Measurements from ENCODE around the gene ST6GALNAC3. TPM values are rescaled to one million over a fixed set of nuclear protein-coding genes. Genes with fewer than 3 reads are reported as not detected.

ST6GALNAC3 gene
- total RNA-seq, 1 experiment from 2014 or later, result 0.82 TPM

DNA sequence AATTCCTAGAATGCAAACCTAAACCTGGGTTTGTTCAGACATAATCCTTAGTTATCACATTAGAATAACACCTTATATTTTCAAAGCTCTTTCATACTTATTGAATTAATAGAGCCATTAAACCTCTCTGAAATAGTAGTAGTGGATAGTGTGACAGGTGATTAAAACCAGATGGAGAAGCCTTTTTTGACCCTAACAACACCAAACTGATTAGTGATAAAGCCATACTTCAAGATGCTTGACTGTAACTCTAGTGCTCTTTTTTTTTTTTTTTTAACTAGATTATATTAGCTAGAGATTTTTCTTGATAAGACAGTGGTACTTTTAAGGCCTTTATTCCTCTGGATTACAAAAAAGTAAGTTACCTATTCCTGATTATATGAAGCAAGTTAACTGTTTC is 190.1 kb downstream of the ST6GALNAC3 start:
- no peak for DNase-seq (ENCODE audit: unreplicated experiment)
- ChIA-PET POLR2A (no interaction called here), CTCF (interaction anchor here (1.1 kb wide), 1 partner anchor 1268 kb away, joined by 4 read pairs; no protein-coding TSS in a partner anchor)
- intact Hi-C loops (cut with micrococcal nuclease), result no loop called here
- Mint-ChIP-seq H3K27ac (ENCODE audit: low read depth, unreplicated experiment) (no peak overlapping the region), H3K27me3 (ENCODE audit: insufficient read depth, unreplicated experiment) (no peaks in the 10 kb centered on the region), H3K4me1 (ENCODE audit: insufficient read depth, unreplicated experiment) (peaks cover 8% of the 10 kb centered on the region), H3K36me3 (ENCODE audit: insufficient read depth, unreplicated experiment) (no peaks in the 10 kb centered on the region), H3K9me3 (ENCODE audit: unreplicated experiment) (no peaks in the 10 kb centered on the region), H3K4me3 (ENCODE audit: unreplicated experiment) (no peak overlapping the region)
- TF ChIP-seq, protein P1, sequence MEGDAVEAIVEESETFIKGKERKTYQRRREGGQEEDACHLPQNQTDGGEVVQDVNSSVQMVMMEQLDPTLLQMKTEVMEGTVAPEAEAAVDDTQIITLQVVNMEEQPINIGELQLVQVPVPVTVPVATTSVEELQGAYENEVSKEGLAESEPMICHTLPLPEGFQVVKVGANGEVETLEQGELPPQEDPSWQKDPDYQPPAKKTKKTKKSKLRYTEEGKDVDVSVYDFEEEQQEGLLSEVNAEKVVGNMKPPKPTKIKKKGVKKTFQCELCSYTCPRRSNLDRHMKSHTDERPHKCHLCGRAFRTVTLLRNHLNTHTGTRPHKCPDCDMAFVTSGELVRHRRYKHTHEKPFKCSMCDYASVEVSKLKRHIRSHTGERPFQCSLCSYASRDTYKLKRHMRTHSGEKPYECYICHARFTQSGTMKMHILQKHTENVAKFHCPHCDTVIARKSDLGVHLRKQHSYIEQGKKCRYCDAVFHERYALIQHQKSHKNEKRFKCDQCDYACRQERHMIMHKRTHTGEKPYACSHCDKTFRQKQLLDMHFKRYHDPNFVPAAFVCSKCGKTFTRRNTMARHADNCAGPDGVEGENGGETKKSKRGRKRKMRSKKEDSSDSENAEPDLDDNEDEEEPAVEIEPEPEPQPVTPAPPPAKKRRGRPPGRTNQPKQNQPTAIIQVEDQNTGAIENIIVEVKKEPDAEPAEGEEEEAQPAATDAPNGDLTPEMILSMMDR (IDR thresholded peaks at IDR 0.05; ENCODE audit: unreplicated experiment), result no peak
- BruUV-seq (replicated peaks), result no TSS peak

GRCh38 chr1:76266762-76267161 is 192.2 kb downstream of the ST6GALNAC3 start:
- no peaks in the 10 kb centered on the region for H3K36me3 Mint-ChIP-seq (ENCODE audit: insufficient read depth, unreplicated experiment)
- no TSS peak for BruUV-seq (replicated peaks)
- no peaks in the 10 kb centered on the region for H3K27me3 Mint-ChIP-seq (ENCODE audit: insufficient read depth, unreplicated experiment)
- DNase-seq (ENCODE audit: unreplicated experiment), result no peak
- H3K27ac Mint-ChIP-seq (ENCODE audit: low read depth, unreplicated experiment), result no peak overlapping the region
- no peaks in the 10 kb centered on the region for H3K9me3 Mint-ChIP-seq (ENCODE audit: unreplicated experiment)
- H3K4me3 Mint-ChIP-seq (ENCODE audit: unreplicated experiment), result no peak overlapping the region
- POLR2A ChIA-PET, result no interaction called here
- CTCF ChIA-PET, result interaction anchor here (1.6 kb wide), 1 partner anchor 112 kb away, joined by 4 read pairs; no protein-coding TSS in a partner anchor
- intact Hi-C loops (cut with micrococcal nuclease), result no loop called here
- TF ChIP-seq, protein P1 (IDR thresholded peaks at IDR 0.05; ENCODE audit: unreplicated experiment), result no peak
- peaks cover 8% of the 10 kb centered on the region for H3K4me1 Mint-ChIP-seq (ENCODE audit: insufficient read depth, unreplicated experiment)

DNA sequence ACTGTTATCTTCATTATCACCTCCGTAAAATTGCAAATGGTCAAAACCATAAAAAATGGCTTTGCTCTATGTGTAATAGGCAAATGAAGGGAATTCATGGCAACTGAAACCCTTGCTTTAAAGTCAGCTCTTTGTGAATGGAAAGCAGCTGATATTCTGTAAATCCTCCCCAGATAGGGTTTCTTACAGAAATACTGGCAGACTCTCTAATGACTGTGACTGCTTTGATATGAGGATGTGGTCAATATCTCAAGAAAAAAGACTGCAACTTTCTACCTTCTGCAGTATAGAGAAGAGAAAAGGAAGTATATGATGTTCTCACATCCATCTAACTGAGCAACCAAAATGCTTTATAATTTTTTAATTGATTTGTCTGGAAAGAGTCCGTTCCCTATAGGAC is 193.1 kb downstream of the ST6GALNAC3 start:
- Mint-ChIP-seq H3K36me3 (ENCODE audit: insufficient read depth, unreplicated experiment) (no peaks in the 10 kb centered on the region), H3K9me3 (ENCODE audit: unreplicated experiment) (no peaks in the 10 kb centered on the region), H3K4me1 (ENCODE audit: insufficient read depth, unreplicated experiment) (peaks cover 8% of the 10 kb centered on the region), H3K27ac (ENCODE audit: low read depth, unreplicated experiment) (no peak overlapping the region), H3K27me3 (ENCODE audit: insufficient read depth, unreplicated experiment) (no peaks in the 10 kb centered on the region), H3K4me3 (ENCODE audit: unreplicated experiment) (no peak overlapping the region)
- ChIA-PET CTCF (interaction anchor here (0.6 to 1.6 kb wide), 2 partner anchors 113 to 114 kb away, joined by 3 to 4 read pairs; no protein-coding TSS in a partner anchor), POLR2A (interaction anchor here (0.6 kb wide), 1 partner anchor 563 kb away, joined by 3 read pairs; no protein-coding TSS in a partner anchor)
- no TSS peak for BruUV-seq (replicated peaks)
- TF ChIP-seq, protein P1 (IDR thresholded peaks at IDR 0.05; ENCODE audit: unreplicated experiment), result no peak
- DNase-seq (ENCODE audit: unreplicated experiment), result no peak
- intact Hi-C loops (cut with micrococcal nuclease), result no loop called here

DNA sequence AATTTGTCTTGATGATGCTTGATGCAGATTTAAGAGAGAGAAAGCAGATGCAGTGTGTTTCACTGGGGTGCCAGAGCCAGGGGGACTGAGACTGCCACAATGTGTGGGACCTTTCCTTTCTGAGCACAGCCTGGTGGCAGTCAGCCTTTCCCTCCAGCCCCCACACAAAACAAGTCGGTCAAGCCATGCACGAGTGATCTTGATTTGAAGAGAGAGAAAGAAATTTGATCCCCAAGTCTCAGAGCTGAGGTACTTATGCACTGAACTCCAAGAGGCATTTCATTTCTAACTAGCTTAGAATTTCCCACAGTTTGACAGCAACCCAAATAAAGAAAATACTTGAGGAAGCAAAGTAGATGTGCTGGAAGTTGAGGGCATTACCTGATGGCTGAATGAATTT is 193.8 kb downstream of the ST6GALNAC3 start:
- DNase-seq (ENCODE audit: unreplicated experiment), result no peak
- Mint-ChIP-seq H3K4me3 (ENCODE audit: unreplicated experiment) (no peak overlapping the region), H3K27ac (ENCODE audit: low read depth, unreplicated experiment) (no peak overlapping the region), H3K36me3 (ENCODE audit: insufficient read depth, unreplicated experiment) (no peaks in the 10 kb centered on the region), H3K27me3 (ENCODE audit: insufficient read depth, unreplicated experiment) (no peaks in the 10 kb centered on the region), H3K4me1 (ENCODE audit: insufficient read depth, unreplicated experiment) (peaks cover 8% of the 10 kb centered on the region), H3K9me3 (ENCODE audit: unreplicated experiment) (no peaks in the 10 kb centered on the region)
- CTCF ChIA-PET, result interaction anchor here (1.6 kb wide), 1 partner anchor 114 kb away, joined by 4 read pairs; no protein-coding TSS in a partner anchor
- intact Hi-C loops (cut with micrococcal nuclease), result no loop called here
- POLR2A ChIA-PET, result no interaction called here
- BruUV-seq (replicated peaks), result no TSS peak
- TF ChIP-seq, protein P1 (IDR thresholded peaks at IDR 0.05; ENCODE audit: unreplicated experiment), result no peak

All from MCF 10A (cell line).